HG03095 (cell line): Measurements from ENCODE around the gene RNASE8.
A peak's percentile ranks its signal among the peaks of the same experiment; 100 is the strongest.

Experiments used
- ATAC-seq: cut with Tn5 transposase; IDR thresholded peaks from one replicate; pipeline ENCODE4 v1.9.1; 2021; ENCODE audit warnings: moderate library complexity; ENCODE audit not compliant: unreplicated experiment

RNASE8 gene

GRCh38 chr14:21103411-21103709 lies 45.7 kb downstream of the RNASE8 start:
- no peak for ATAC-seq

- ATAC-seq, result peak; percentile 88
These were observed 46.3 kb downstream of the RNASE8 start for GRCh38 chr14:21103710-21104447.

- peak; percentile 39 for ATAC-seq
These were observed 46.9 kb downstream of the RNASE8 start for GRCh38 chr14:21104448-21105060.

- no peak for ATAC-seq
These were observed 47.5 kb downstream of the RNASE8 start for GRCh38 chr14:21105095-21105494.

GRCh38 chr14:21106176-21106497 lies 48.5 kb downstream of the RNASE8 start:
- no peak for ATAC-seq

- no peak for ATAC-seq
These were observed 49.1 kb downstream of the RNASE8 start for GRCh38 chr14:21106498-21107282.

- no peak for ATAC-seq
These were observed 49.7 kb downstream of the RNASE8 start for GRCh38 chr14:21107283-21107800.
